Peyer's patch (tissue), 4 donors: ENCODE measurements around the gene SHISA4. TPM values are rescaled to one million over a fixed set of nuclear protein-coding genes. Genes with fewer than 3 reads are reported as not detected.

Experiments
- DNase-seq, 3 donors: peaks; one replicate each; pipeline ENCODE4 v3.0.0-alpha.2; 2017 to 2019
- H3K27ac ChIP-seq, 4 donors: fragments of 200-600 bp; sonication (generic); one replicate each; pipeline ENCODE4 v1.5.1; 2016 to 2019
- H3K27me3 ChIP-seq, 2 donors: fragments of 200-600 bp; sonication (generic); one replicate each; pipeline ENCODE4 v1.5.1; 2019
- H3K36me3 ChIP-seq, 3 donors: fragments of 200-600 bp; sonication (generic); one replicate each; pipeline ENCODE4 v1.5.1; 2016 to 2019
- H3K4me1 ChIP-seq, 4 donors: fragments of 200-600 bp; sonication (generic); one replicate each; pipeline ENCODE4 v1.5.1; 2016 to 2019
- H3K4me3 ChIP-seq, 4 donors: fragments of 200-600 bp; sonication (generic); 1 replicate in 3 of 4; 2 replicates in 1 of 4; pipeline ENCODE4 v1.5.1; 2016 to 2019; ENCODE audit warnings: mild to moderate bottlenecking in 1 of 4
- H3K9me3 ChIP-seq, 4 donors: fragments of 200-600 bp; sonication (generic); one replicate each; pipeline ENCODE4 v1.5.1; 2016 to 2019; ENCODE audit warnings: mild to moderate bottlenecking in 1 of 4
- POLR2A ChIP-seq, 2 donors: fragments of 450-650 bp; IDR thresholded peaks; one replicate each; pipeline ENCODE4 v1.5.1; 2017; ENCODE audit warnings: antibody characterized with exemption in 2 of 2, mild to moderate bottlenecking in 2 of 2, moderate library complexity in 2 of 2
- total RNA-seq, 4 donors: library from RNA; depleted of rRNA; stranded (reverse); fragments of >200 nt; gene quantifications; one replicate each; pipeline ENCODE4 v1.1.0, GENCODE V29; 2016
- TF ChIP-seq, protein P1 (sequence below), 6 experiments: fragments of 450-650 bp in 4 of 6; fragments of 200-600 bp in 2 of 6; sonication (generic) in 1 of 6; IDR thresholded peaks; one replicate each; pipeline ENCODE4 v1.5.1; 2017 to 2019; ENCODE audit warnings: antibody characterized with exemption in 6 of 6, mild to moderate bottlenecking in 3 of 6, moderate library complexity in 1 of 6

Gene SHISA4
- total RNA-seq, 4 donors from 2014 or later, result 2.9 to 10.7 (median 4.8) TPM

DNA sequence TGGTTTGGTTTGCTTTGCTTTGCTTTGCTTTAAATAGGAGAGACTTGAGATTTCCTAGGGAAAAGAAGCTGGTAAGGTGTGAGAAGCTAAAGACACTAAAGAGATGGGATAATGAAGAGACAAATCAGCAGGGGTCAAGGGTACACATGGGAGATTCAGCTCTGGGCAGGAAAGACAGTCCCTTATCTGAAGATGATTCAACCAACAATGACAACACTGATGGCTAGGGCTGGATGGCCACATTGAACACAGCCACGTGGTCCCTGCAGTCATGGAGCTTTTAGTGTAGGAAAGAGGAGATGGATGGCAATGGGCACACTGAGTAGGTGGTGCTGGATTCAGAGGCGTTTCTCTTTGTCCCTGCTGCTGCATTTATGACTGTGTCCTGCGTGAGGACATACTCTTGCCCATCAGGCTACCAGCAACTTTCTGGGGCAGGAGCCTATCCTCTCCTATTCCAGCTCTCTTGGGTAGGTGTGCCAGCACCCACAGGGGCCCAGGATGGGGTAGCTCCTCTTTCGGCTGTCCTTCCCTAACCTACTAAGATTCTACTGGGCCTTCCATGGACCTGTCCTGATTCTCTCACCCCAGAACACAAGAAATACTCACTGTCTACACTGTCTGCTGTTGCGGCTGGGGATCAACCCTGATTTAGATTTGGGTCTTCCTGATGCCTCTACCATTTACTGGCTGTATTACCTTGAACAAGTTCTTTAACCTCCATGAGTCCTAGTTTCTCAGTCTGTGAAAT lies 1.4 kb upstream of the SHISA4 start:
- Histone ChIP-seq H3K36me3 (no peaks in the 10 kb centered on the region), H3K9me3 (no peaks in the 10 kb centered on the region), H3K27ac (no peak overlapping the region), H3K4me3 (no peak overlapping the region), H3K4me1 (peaks cover 0 to 29% (median 5%) of the 10 kb centered on the region in 4 donors), H3K27me3 (peaks cover 0 to 4% of the 10 kb centered on the region in 2 donors)
- TF ChIP-seq, protein P1, sequence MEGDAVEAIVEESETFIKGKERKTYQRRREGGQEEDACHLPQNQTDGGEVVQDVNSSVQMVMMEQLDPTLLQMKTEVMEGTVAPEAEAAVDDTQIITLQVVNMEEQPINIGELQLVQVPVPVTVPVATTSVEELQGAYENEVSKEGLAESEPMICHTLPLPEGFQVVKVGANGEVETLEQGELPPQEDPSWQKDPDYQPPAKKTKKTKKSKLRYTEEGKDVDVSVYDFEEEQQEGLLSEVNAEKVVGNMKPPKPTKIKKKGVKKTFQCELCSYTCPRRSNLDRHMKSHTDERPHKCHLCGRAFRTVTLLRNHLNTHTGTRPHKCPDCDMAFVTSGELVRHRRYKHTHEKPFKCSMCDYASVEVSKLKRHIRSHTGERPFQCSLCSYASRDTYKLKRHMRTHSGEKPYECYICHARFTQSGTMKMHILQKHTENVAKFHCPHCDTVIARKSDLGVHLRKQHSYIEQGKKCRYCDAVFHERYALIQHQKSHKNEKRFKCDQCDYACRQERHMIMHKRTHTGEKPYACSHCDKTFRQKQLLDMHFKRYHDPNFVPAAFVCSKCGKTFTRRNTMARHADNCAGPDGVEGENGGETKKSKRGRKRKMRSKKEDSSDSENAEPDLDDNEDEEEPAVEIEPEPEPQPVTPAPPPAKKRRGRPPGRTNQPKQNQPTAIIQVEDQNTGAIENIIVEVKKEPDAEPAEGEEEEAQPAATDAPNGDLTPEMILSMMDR (IDR thresholded peaks at IDR 0.05), result no peak
- no peak for TF ChIP-seq POLR2A (IDR thresholded peaks at IDR 0.05)
- no peak for DNase-seq

DNA sequence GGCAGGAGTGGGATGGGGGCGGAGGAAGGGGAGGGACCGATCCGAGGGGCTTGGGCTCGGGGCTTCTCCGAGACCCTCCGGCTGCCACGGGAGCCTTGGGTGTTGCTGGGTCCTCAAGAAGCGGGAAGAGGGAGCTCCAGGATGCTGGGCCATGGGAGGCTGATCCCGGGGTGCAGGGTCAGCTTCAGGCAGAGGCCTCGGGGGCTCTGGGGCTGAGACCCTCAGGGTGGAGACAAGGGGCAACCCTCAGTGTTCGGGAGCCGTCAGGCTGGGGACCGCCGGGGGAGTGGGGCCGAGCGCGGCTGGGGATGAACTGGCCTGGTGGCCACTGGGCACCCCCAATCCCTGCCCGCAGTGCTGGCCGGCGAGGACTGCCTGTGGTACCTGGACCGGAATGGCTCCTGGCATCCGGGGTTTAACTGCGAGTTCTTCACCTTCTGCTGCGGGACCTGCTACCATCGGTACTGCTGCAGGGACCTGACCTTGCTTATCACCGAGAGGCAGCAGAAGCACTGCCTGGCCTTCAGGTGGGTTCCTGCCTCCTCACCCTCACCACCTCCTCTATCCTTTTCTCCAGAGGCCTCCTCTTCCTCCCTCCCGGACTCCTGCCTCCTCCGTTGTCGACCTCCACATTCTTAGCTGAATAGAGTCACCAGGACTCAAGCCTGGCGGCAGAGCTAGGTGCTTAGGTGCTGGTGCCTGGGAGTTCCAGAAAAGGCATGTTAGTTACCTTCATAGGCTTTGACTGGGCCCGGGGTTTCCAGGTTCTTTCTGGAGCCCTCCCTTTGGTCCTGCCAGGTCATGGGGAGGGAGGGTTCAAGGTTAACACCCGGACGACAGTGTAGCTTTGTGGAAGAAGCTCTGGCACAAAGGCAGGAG lies 631 bp downstream of the SHISA4 start:
- Histone ChIP-seq H3K27me3 (peaks cover 0 to 4% of the 10 kb centered on the region in 2 donors), H3K4me3 (peak overlapping the region; percentile 32 to 85 (median 58)), H3K4me1 (peaks cover 0 to 23% (median 5%) of the 10 kb centered on the region in 4 donors), H3K36me3 (no peaks in the 10 kb centered on the region), H3K27ac (peak overlapping the region in 3 of 4 donors; percentile 20 to 66 (median 60)), H3K9me3 (no peaks in the 10 kb centered on the region)
- no peak for DNase-seq
- TF ChIP-seq, protein P1 (IDR thresholded peaks at IDR 0.05), result no peak

DNA sequence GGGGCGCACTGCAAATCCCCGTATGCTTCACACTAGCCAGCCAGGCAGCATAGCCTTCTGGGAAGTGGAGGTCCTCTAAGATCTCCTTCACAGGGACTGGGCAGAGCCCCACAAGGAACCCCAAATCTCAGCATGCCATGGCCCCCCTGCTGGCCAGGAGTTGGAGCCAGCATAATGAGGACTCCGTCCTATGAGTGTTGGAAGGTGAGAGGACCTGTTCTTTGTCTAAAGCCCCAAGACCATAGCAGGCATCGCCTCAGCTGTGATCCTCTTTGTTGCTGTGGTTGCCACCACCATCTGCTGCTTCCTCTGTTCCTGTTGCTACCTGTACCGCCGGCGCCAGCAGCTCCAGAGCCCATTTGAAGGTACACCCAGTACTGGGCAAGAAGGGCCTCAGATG lies 1.5 kb downstream of the SHISA4 start:
- H3K27ac ChIP-seq, result no peak overlapping the region
- TF ChIP-seq POLR2A (IDR thresholded peaks at IDR 0.05), result no peak
- TF ChIP-seq, protein P1 (IDR thresholded peaks at IDR 0.05), result no peak
- H3K4me3 ChIP-seq, result no peak overlapping the region
- peaks cover 0 to 4% of the 10 kb centered on the region in 2 donors for H3K27me3 ChIP-seq
- DNase-seq, result no peak
- H3K9me3 ChIP-seq, result no peaks in the 10 kb centered on the region
- peaks cover 0 to 22% (median 5%) of the 10 kb centered on the region in 4 donors for H3K4me1 ChIP-seq
- no peaks in the 10 kb centered on the region for H3K36me3 ChIP-seq

DNA sequence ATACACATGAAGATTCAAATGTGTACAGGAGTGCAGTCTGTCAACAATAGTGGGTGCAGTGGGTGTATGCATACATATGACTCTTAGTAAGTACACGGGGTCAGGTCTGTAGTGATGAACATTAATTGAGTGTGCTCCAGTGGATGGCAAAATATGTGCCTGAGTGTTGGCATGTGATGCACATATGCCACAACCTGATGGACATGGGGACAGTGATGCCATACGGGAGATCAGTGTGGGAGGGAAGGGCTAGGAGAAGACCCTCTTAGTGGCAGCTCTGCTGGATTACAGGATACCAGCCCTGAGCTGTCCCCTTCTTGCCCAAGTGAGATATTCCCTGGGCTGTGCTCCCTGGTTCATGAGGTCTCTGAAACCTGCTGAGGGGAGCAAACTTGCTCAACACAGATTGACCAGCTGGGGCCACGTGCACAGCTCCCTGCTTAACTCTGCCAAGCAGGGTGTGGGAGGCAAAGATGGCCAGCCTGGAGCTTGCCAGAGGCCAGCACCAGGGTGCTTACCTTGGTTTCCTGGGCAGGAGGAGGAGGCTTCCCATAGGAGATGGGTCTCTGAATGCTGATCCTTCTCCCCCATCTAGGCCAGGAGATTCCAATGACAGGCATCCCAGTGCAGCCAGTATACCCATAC lies 2.2 kb downstream of the SHISA4 start:
- no peak overlapping the region for H3K27ac ChIP-seq
- H3K36me3 ChIP-seq, result no peaks in the 10 kb centered on the region
- no peaks in the 10 kb centered on the region for H3K9me3 ChIP-seq
- no peak overlapping the region for H3K4me3 ChIP-seq
- peaks cover 0 to 4% of the 10 kb centered on the region in 2 donors for H3K27me3 ChIP-seq
- no peak for DNase-seq
- TF ChIP-seq POLR2A (IDR thresholded peaks at IDR 0.05), result no peak
- TF ChIP-seq, protein P1 (IDR thresholded peaks at IDR 0.05), result no peak
- H3K4me1 ChIP-seq, result peaks cover 0 to 22% (median 5%) of the 10 kb centered on the region in 4 donors

DNA sequence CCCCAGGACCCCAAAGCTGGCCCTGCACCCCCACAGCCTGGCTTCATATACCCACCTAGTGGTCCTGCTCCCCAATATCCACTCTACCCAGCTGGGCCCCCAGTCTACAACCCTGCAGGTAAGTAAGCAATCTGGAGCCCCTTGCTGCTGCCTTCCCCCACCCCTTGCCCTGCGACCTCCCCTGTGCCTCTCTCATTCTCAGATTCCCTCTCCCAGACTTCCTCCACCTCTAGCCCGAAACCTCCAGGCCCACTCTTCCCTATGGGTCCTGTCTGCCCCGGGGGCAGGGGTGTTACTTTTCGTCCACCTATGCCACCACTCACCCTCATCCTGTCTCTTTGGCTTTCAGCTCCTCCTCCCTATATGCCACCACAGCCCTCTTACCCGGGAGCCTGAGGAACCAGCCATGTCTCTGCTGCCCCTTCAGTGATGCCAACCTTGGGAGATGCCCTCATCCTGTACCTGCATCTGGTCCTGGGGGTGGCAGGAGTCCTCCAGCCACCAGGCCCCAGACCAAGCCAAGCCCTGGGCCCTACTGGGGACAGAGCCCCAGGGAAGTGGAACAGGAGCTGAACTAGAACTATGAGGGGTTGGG lies 2.9 kb downstream of the SHISA4 start:
- H3K27ac ChIP-seq, result no peak overlapping the region
- peaks cover 0 to 4% of the 10 kb centered on the region in 2 donors for H3K27me3 ChIP-seq
- DNase-seq, result no peak
- TF ChIP-seq, protein P1 (IDR thresholded peaks at IDR 0.05), result no peak
- no peak for TF ChIP-seq POLR2A (IDR thresholded peaks at IDR 0.05)
- H3K4me1 ChIP-seq, result peaks cover 0 to 22% (median 5%) of the 10 kb centered on the region in 4 donors
- H3K9me3 ChIP-seq, result no peaks in the 10 kb centered on the region
- no peak overlapping the region for H3K4me3 ChIP-seq
- H3K36me3 ChIP-seq, result no peaks in the 10 kb centered on the region
